Neural progenitor cell (in vitro differentiated cells): Measurements from ENCODE around the gene CEP83. TPM values are rescaled to one million over a fixed set of nuclear protein-coding genes. Genes with fewer than 3 reads are reported as not detected.

ENCODE experiments used
- DNase-seq: peaks from one replicate; pipeline ENCODE4 v3.0.0-alpha.2; 2016; ENCODE audit warnings: low spot score
- H2AFZ ChIP-seq: fragments of 200-600 bp; sonication (generic); replicated peaks from 2 replicates; pipeline ENCODE4 v1.6.1; 2016; ENCODE audit warnings: antibody characterized with exemption
- H3F3A ChIP-seq: fragments of 200-600 bp; sonication (generic); 2 replicates; pipeline ENCODE4 v1.6.1; 2016; ENCODE audit warnings: antibody characterized with exemption, low read depth
- H3K27ac ChIP-seq: fragments of 200-600 bp; sonication (generic); 2 replicates; pipeline ENCODE4 v1.5.1; 2016; ENCODE audit warnings: mild to moderate bottlenecking
- H3K27me3 ChIP-seq: fragments of 200-600 bp; sonication (generic); 2 replicates; pipeline ENCODE4 v1.6.1; 2016; ENCODE audit warnings: mild to moderate bottlenecking, moderate library complexity
- H3K36me3 ChIP-seq: fragments of 200-600 bp; sonication (generic); 2 replicates; pipeline ENCODE4 v1.5.1; 2016
- H3K4me1 ChIP-seq: fragments of 200-600 bp; sonication (generic); 2 replicates; pipeline ENCODE4 v1.6.1; 2016; ENCODE audit warnings: mixed run types
- H3K4me2 ChIP-seq: fragments of 200-600 bp; sonication (generic); 2 replicates; pipeline ENCODE4 v1.6.1; 2016
- H3K4me3 ChIP-seq: fragments of 200-600 bp; sonication (generic); 2 replicates; pipeline ENCODE4 v1.5.1; 2016
- H3K79me2 ChIP-seq: fragments of 200-600 bp; sonication (generic); 2 replicates; pipeline ENCODE4 v1.6.1; 2016; ENCODE audit warnings: low read depth
- H3K9ac ChIP-seq: fragments of 200-600 bp; sonication (generic); 2 replicates; pipeline ENCODE4 v1.6.1; 2016
- H3K9me3 ChIP-seq: fragments of 200-600 bp; sonication (generic); 2 replicates; pipeline ENCODE4 v1.5.1; 2016; ENCODE audit warnings: low read depth
- H4K20me1 ChIP-seq: fragments of 200-600 bp; sonication (generic); 2 replicates; pipeline ENCODE4 v1.6.1; 2016; ENCODE audit warnings: low read depth
- H3K27ac Mint-ChIP-seq: 3 replicates; pipeline ENCODE4 v1.8.0; 2021; ENCODE audit warnings: mixed read lengths
- H3K27me3 Mint-ChIP-seq: 2 replicates; pipeline ENCODE4 v1.8.0; 2022; ENCODE audit warnings: low read depth, mild to moderate bottlenecking, inconsistent platforms, moderate library complexity, mixed read lengths; ENCODE audit not compliant: insufficient read depth
- H3K36me3 Mint-ChIP-seq: 3 replicates; pipeline ENCODE4 v1.8.0; 2021; ENCODE audit warnings: mixed read lengths
- H3K4me1 Mint-ChIP-seq: 3 replicates; pipeline ENCODE4 v1.8.0; 2021; ENCODE audit warnings: mixed read lengths
- H3K4me3 Mint-ChIP-seq: 3 replicates; pipeline ENCODE4 v1.8.0; 2021; ENCODE audit warnings: mild to moderate bottlenecking, moderate library complexity, mixed read lengths
- H3K9me3 Mint-ChIP-seq: 3 replicates; pipeline ENCODE4 v1.8.0; 2020; ENCODE audit warnings: mixed read lengths
- CTCF ChIP-seq: fragments of 200-600 bp; sonication (generic); IDR thresholded peaks from 2 replicates; pipeline ENCODE4 v1.5.1; 2017; ENCODE audit warnings: antibody characterized with exemption, mild to moderate bottlenecking
- EZH2 ChIP-seq: fragments of 200-600 bp; sonication (generic); IDR thresholded peaks from 2 replicates; pipeline ENCODE4 v1.6.1; 2017; ENCODE audit warnings: antibody characterized with exemption, mild to moderate bottlenecking, moderate library complexity
- EZH2phosphoT487 ChIP-seq: fragments of 200-600 bp; sonication (generic); IDR thresholded peaks from 2 replicates; pipeline ENCODE4 v1.6.1; 2017; ENCODE audit warnings: antibody characterized with exemption
- total RNA-seq: library from RNA; depleted of rRNA; stranded (reverse); fragments of >200 nt; gene quantifications from 2 replicates; pipeline ENCODE4 v1.2.3, GENCODE V29; 2015; ENCODE audit warnings: low replicate concordance

Gene CEP83
- total RNA-seq, 1 donor from 2014 or later = 60.4 TPM

GRCh38 chr12:94429633-94430032 is 30.0 kb downstream of the CEP83 start:
- no peak for TF ChIP-seq EZH2phosphoT487
- TF ChIP-seq CTCF = no peak
- TF ChIP-seq EZH2 = no peak
- no peaks in the 10 kb centered on the region for H3K27me3 Mint-ChIP-seq
- H2AFZ ChIP-seq = no peak overlapping the region
- H3K4me3 Mint-ChIP-seq = no peak overlapping the region
- peaks cover 22% of the 10 kb centered on the region for H3K4me1 Mint-ChIP-seq
- peak overlapping the region; percentile 54 for H3K27ac ChIP-seq
- H3K4me3 ChIP-seq = no peak overlapping the region
- H3K79me2 ChIP-seq = peaks cover 79% of the 10 kb centered on the region
- no peaks in the 10 kb centered on the region for H3K27me3 ChIP-seq
- peaks cover 5% of the 10 kb centered on the region for H3K36me3 ChIP-seq
- H3K9me3 Mint-ChIP-seq = peaks cover 58% of the 10 kb centered on the region
- H3F3A ChIP-seq = peaks cover 39% of the 10 kb centered on the region
- peaks cover 36% of the 10 kb centered on the region for H3K36me3 Mint-ChIP-seq
- no peak overlapping the region for H3K9ac ChIP-seq
- H3K9me3 ChIP-seq = peaks cover 14% of the 10 kb centered on the region
- no peak overlapping the region for H3K27ac Mint-ChIP-seq
- no peaks in the 10 kb centered on the region for H4K20me1 ChIP-seq
- peaks cover 52% of the 10 kb centered on the region for H3K4me1 ChIP-seq
- no peak for DNase-seq
- no peak overlapping the region for H3K4me2 ChIP-seq

GRCh38 chr12:94429191-94429590 is 30.5 kb downstream of the CEP83 start:
- Mint-ChIP-seq H3K4me3 (no peak overlapping the region), H3K27ac (no peak overlapping the region), H3K9me3 (peaks cover 62% of the 10 kb centered on the region), H3K36me3 (peaks cover 40% of the 10 kb centered on the region), H3K27me3 (no peaks in the 10 kb centered on the region), H3K4me1 (peaks cover 17% of the 10 kb centered on the region)
- Histone ChIP-seq H3K4me1 (peaks cover 47% of the 10 kb centered on the region), H3K4me2 (peak overlapping the region; percentile 9), H3K4me3 (no peak overlapping the region), H3K9ac (no peak overlapping the region), H4K20me1 (no peaks in the 10 kb centered on the region), H2AFZ (no peak overlapping the region), H3K79me2 (peaks cover 75% of the 10 kb centered on the region), H3F3A (peaks cover 39% of the 10 kb centered on the region), H3K9me3 (peaks cover 14% of the 10 kb centered on the region), H3K27me3 (no peaks in the 10 kb centered on the region), H3K36me3 (peaks cover 5% of the 10 kb centered on the region), H3K27ac (peak overlapping the region; percentile 54)
- no peak for TF ChIP-seq EZH2phosphoT487
- no peak for TF ChIP-seq CTCF
- TF ChIP-seq EZH2 = no peak
- peak; percentile 49 for DNase-seq

- Histone ChIP-seq H3K36me3 (peaks cover 5% of the 10 kb centered on the region), H2AFZ (no peak overlapping the region), H3K4me2 (peak overlapping the region; percentile 19), H3K27me3 (no peaks in the 10 kb centered on the region), H4K20me1 (no peaks in the 10 kb centered on the region), H3K9me3 (peaks cover 14% of the 10 kb centered on the region), H3F3A (peaks cover 39% of the 10 kb centered on the region), H3K4me1 (peaks cover 38% of the 10 kb centered on the region), H3K27ac (peak overlapping the region; percentile 83), H3K79me2 (peaks cover 63% of the 10 kb centered on the region), H3K4me3 (no peak overlapping the region), H3K9ac (no peak overlapping the region)
- H3K36me3 Mint-ChIP-seq = peaks cover 52% of the 10 kb centered on the region
- DNase-seq = no peak
- H3K4me3 Mint-ChIP-seq = no peak overlapping the region
- TF ChIP-seq CTCF = no peak
- TF ChIP-seq EZH2 = no peak
- TF ChIP-seq EZH2phosphoT487 = no peak
- peak overlapping the region; percentile 54 for H3K27ac Mint-ChIP-seq
- no peaks in the 10 kb centered on the region for H3K27me3 Mint-ChIP-seq
- H3K9me3 Mint-ChIP-seq = peaks cover 73% of the 10 kb centered on the region
- H3K4me1 Mint-ChIP-seq = peaks cover 3% of the 10 kb centered on the region
These were observed 31.9 kb downstream of the CEP83 start for GRCh38 chr12:94427501-94428381.
